Measurements from ENCODE around the gene LRFN2. TPM values are rescaled to one million over a fixed set of nuclear protein-coding genes. Genes with fewer than 3 reads are reported as not detected.

Gene LRFN2
- total and polyA plus RNA-seq, 11 donors: not detected

- intact Hi-C loops (cut with DNase I): no loop called here
- Histone ChIP-seq H3K9me3 (no peaks in the 10 kb centered on the region), H3K4me3 (no peak overlapping the region), H3K36me3 (no peaks in the 10 kb centered on the region), H3K27me3 (peaks cover 0 to 2% (median 0%) of the 10 kb centered on the region in 9 donors), H3K27ac (no peak overlapping the region), H3K4me1 (peaks cover 0 to 10% (median 0%) of the 10 kb centered on the region in 12 donors)
- TF ChIP-seq CTCF (IDR thresholded peaks at IDR 0.05): no peak
- TF ChIP-seq POLR2A (IDR thresholded peaks at IDR 0.05): no peak
- 93 to 97% (median 95%) methylated on average over 3 of the region's 3 CpGs for WGBS, 4 donors
- DNase-seq (peak in 1 of 5 donors; percentile 3), ATAC-seq (no peak)
Observed at GRCh38 chr6:40350747-40351217, 236.4 kb downstream of the LRFN2 start.

DNA sequence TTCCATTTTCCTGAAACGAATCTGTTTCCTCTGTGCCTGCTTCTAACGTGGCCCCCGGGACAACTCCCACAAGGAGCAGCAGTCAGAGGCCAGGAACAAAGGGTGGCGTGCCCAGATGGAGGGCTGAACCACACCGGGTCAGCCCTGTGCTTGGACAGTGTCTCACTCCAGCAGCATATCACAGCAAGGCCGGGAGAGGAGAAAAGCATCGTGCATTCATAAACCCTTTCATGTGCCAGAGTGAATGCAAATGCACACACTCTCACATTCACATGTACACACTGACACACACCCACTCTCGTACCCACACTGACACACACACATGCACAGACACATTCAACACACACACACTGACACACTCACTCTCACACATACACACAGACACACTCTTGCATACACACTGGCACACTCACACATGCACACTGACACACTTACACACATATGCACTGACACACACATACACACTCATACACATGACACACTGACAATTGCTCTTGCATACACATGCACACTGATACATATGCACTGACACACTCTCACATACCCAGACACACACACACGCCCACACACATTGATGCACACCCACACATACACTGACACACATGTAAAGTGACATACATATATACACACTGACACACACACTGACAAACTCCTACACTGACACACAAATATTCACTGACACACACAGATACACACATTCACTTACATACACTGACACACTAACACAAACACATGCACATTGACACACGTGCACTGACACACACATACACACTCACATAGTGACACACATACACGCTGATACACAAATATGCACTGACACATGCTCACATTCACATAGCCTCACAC lies 237.0 kb downstream of the LRFN2 start:
- Histone ChIP-seq H3K36me3 (no peaks in the 10 kb centered on the region), H3K27me3 (peaks cover 0 to 2% (median 0%) of the 10 kb centered on the region in 9 donors), H3K27ac (no peak overlapping the region), H3K4me3 (no peak overlapping the region), H3K4me1 (peaks cover 0 to 17% (median 0%) of the 10 kb centered on the region in 12 donors), H3K9me3 (no peaks in the 10 kb centered on the region)
- intact Hi-C loops (cut with DNase I): no loop called here
- TF ChIP-seq POLR2A (IDR thresholded peaks at IDR 0.05) (no peak), CTCF (IDR thresholded peaks at IDR 0.05) (no peak)
- no peak for ATAC-seq
- DNase-seq: peak in 1 of 5 donors; percentile 5
- WGBS, 4 donors: 58 to 66% (median 64%) methylated on average over 11 of the region's 11 CpGs

DNA sequence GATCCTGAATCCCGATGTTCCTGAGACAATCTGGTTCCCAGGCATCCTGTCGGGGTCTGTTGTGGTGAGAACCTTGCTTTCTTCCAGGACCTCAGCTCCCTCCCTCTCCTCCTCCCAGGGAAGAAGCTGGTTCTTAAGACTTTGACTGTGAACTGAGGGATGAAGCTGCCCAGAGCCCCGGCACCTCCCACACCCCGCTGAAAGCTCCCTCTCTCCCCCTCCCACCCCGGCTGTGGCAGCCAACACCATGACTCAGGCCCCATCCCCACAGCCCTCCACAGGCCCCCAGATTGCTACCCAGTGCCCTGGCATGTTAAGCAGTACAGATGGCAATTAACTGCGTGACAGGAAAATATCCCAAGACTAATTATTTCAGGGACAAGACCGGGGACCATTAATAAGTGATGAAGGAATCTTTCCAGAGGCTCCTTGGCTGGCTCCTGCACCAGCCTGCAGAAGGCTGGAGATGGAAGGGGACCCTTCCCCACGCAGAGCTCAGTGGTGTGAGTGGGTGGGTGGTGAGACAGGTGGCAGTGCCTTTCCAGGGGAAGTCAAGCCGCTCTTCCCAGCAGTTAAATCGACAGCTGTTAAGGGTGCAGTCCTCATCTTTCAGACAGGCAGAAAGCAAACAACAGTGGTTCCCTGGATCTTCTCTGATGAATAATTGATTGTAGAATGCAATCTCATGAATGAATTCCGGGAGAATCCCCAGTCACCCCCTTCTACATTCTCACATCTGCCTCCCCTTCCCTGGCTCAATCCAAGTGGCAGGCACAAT lies 237.9 kb downstream of the LRFN2 start:
- WGBS, 4 donors: 55 to 70% (median 59%) methylated on average over 10 to 11 of the region's 11 CpGs
- intact Hi-C loops (cut with DNase I): no loop called here
- TF ChIP-seq CTCF (IDR thresholded peaks at IDR 0.05) (no peak), POLR2A (IDR thresholded peaks at IDR 0.05) (no peak)

GRCh38 chr6:40348591-40348990 lies 238.6 kb downstream of the LRFN2 start:
- peaks cover 0 to 14% (median 0%) of the 10 kb centered on the region in 12 donors for H3K4me1 ChIP-seq
- ATAC-seq (no peak), DNase-seq (peak in 1 of 5 donors; percentile 9)
- H3K27me3 ChIP-seq: peaks cover 0 to 2% (median 0%) of the 10 kb centered on the region in 9 donors
- no peak for TF ChIP-seq CTCF (IDR thresholded peaks at IDR 0.05)
- TF ChIP-seq POLR2A (IDR thresholded peaks at IDR 0.05): no peak
- intact Hi-C loops (cut with DNase I): no loop called here
- no peak overlapping the region for H3K4me3 ChIP-seq
- H3K27ac ChIP-seq: no peak overlapping the region
- WGBS, 4 donors: 69 to 92% (median 86%) methylated on average over 4 of the region's 4 CpGs
- no peaks in the 10 kb centered on the region for H3K9me3 ChIP-seq
- no peaks in the 10 kb centered on the region for H3K36me3 ChIP-seq

More for the DNA sequence above, 237.9 kb downstream of the LRFN2 start:
- H3K4me1 ChIP-seq: peaks cover 0 to 17% (median 0%) of the 10 kb centered on the region in 12 donors
- DNase-seq: peak in 1 of 5 donors; percentile 4
- no peaks in the 10 kb centered on the region for H3K36me3 ChIP-seq
- no peak overlapping the region for H3K4me3 ChIP-seq
- ATAC-seq: no peak
- H3K27ac ChIP-seq: no peak overlapping the region
- H3K27me3 ChIP-seq: peaks cover 0 to 2% (median 0%) of the 10 kb centered on the region in 9 donors
- H3K9me3 ChIP-seq: no peaks in the 10 kb centered on the region
